Measurements from ENCODE around the gene AGBL3.
"Not testable (repeated sequence)": the region's sequence is repeated elsewhere in the genome, so short reads cannot be mapped to it uniquely, and the experiment has no call there.

AGBL3 gene

GRCh38 chr7:135076882-135077281 is 90.6 kb downstream of the AGBL3 start:
- no peak for DNase-seq (ENCODE audit: low read depth)

- no peak for DNase-seq (ENCODE audit: low read depth)
Observed at GRCh38 chr7:135077642-135078041, 91.3 kb downstream of the AGBL3 start.

- no peak for DNase-seq (ENCODE audit: low read depth)
Observed at GRCh38 chr7:135078051-135078450, 91.7 kb downstream of the AGBL3 start.

- no peak for DNase-seq (ENCODE audit: low read depth)
Observed at GRCh38 chr7:135079068-135079467, 92.8 kb downstream of the AGBL3 start.

GRCh38 chr7:135083005-135083404 is 96.7 kb downstream of the AGBL3 start:
- DNase-seq (ENCODE audit: low read depth) = no peak

GRCh38 chr7:135088566-135088965 is 102.3 kb downstream of the AGBL3 start:
- no peak for DNase-seq (ENCODE audit: low read depth)

GRCh38 chr7:135091717-135092116 is 105.4 kb downstream of the AGBL3 start:
- no peak for DNase-seq (ENCODE audit: low read depth)

- no peak for DNase-seq (ENCODE audit: low read depth)
Observed at GRCh38 chr7:135094472-135095237, 108.3 kb downstream of the AGBL3 start.

- DNase-seq (ENCODE audit: low read depth) = no peak
Observed at GRCh38 chr7:135095450-135095849, 109.1 kb downstream of the AGBL3 start.

- no peak for DNase-seq (ENCODE audit: low read depth)
Observed at GRCh38 chr7:135098391-135098790, 112.1 kb downstream of the AGBL3 start.

GRCh38 chr7:135100856-135101255 is 114.5 kb downstream of the AGBL3 start:
- DNase-seq (ENCODE audit: low read depth) = peak; percentile 15

- DNase-seq (ENCODE audit: low read depth) = no peak
Observed at GRCh38 chr7:135102372-135102771, 116.1 kb downstream of the AGBL3 start.

GRCh38 chr7:135109562-135109961 is 123.3 kb downstream of the AGBL3 start:
- DNase-seq (ENCODE audit: low read depth) = no peak

GRCh38 chr7:135109976-135110375 is 123.7 kb downstream of the AGBL3 start:
- no peak for DNase-seq (ENCODE audit: low read depth)

GRCh38 chr7:135111379-135111778 is 125.1 kb downstream of the AGBL3 start:
- DNase-seq (ENCODE audit: low read depth) = no peak

- DNase-seq (ENCODE audit: low read depth) = no peak
Observed at GRCh38 chr7:135114622-135115021, 128.3 kb downstream of the AGBL3 start.

GRCh38 chr7:135117096-135117495 is 130.8 kb downstream of the AGBL3 start:
- no peak for DNase-seq (ENCODE audit: low read depth)

GRCh38 chr7:135121868-135122267 is 135.6 kb downstream of the AGBL3 start:
- DNase-seq (ENCODE audit: low read depth) = no peak

GRCh38 chr7:135124631-135125030 is 138.3 kb downstream of the AGBL3 start:
- DNase-seq (ENCODE audit: low read depth) = not testable (repeated sequence)

GRCh38 chr7:135128931-135129330 is 142.6 kb downstream of the AGBL3 start:
- DNase-seq (ENCODE audit: low read depth) = no peak

- DNase-seq (ENCODE audit: low read depth) = no peak
Observed at GRCh38 chr7:135129579-135129978, 143.3 kb downstream of the AGBL3 start.

GRCh38 chr7:135143885-135144668 is 157.8 kb downstream of the AGBL3 start:
- DNase-seq (ENCODE audit: low read depth) = no peak

- DNase-seq (ENCODE audit: low read depth) = peak; percentile 25
Observed at GRCh38 chr7:135147341-135147898, 161.1 kb downstream of the AGBL3 start.

All from ELR (cell line).